Gastroesophageal sphincter (tissue), 4 donors: ENCODE measurements around the gene RNASEH2C. TPM values are rescaled to one million over a fixed set of nuclear protein-coding genes. Genes with fewer than 3 reads are reported as not detected.

ENCODE experiments used
- ATAC-seq: fragments of 150-250 bp; one replicate; pipeline ENCODE4 v1.9.1; 2016; ENCODE audit warnings: mild to moderate bottlenecking, moderate library complexity
- H3K27ac ChIP-seq, 4 donors: fragments of 200-600 bp; sonication (generic) in 3 of 4; 1 replicate in 3 of 4; 2 replicates in 1 of 4; pipeline ENCODE4 v1.5.1; 2016 to 2019
- H3K27me3 ChIP-seq: fragments of 200-600 bp; sonication (generic); one replicate; pipeline ENCODE4 v1.5.1; 2019
- H3K36me3 ChIP-seq, 2 donors: fragments of 200-600 bp; sonication (generic); one replicate each; pipeline ENCODE4 v1.5.1; 2019; ENCODE audit warnings: control low read depth in 1 of 2
- H3K4me1 ChIP-seq, 3 donors: fragments of 200-600 bp; sonication (generic); 1 replicate in 2 of 3; 2 replicates in 1 of 3; pipeline ENCODE4 v1.5.1; 2016 to 2019; ENCODE audit warnings: control low read depth in 2 of 3
- H3K4me3 ChIP-seq, 2 donors: fragments of 200-600 bp; sonication (generic); one replicate each; pipeline ENCODE4 v1.5.1; 2019; ENCODE audit warnings: mild to moderate bottlenecking in 1 of 2, moderate library complexity in 1 of 2
- H3K9me3 ChIP-seq, 3 donors: fragments of 200-600 bp; sonication (generic); one replicate each; pipeline ENCODE4 v1.5.1; 2017 to 2019; ENCODE audit warnings: control low read depth in 2 of 3
- EP300 ChIP-seq: sonication (generic); formaldehyde crosslinking; IDR thresholded peaks from one replicate; pipeline ENCODE4 v1.6.1; 2017; ENCODE audit warnings: antibody characterized with exemption, mild to moderate bottlenecking
- POLR2A ChIP-seq, 2 donors: fragments of 450-650 bp; IDR thresholded peaks; one replicate each; pipeline ENCODE4 v1.6.1; 2017; ENCODE audit warnings: antibody characterized with exemption in 2 of 2, mild to moderate bottlenecking in 2 of 2, moderate library complexity in 1 of 2
- POLR2AphosphoS5 ChIP-seq: sonication (generic); formaldehyde crosslinking; IDR thresholded peaks from one replicate; pipeline ENCODE4 v1.6.1; 2017; ENCODE audit warnings: antibody characterized with exemption
- WGBS, 2 donors: methylation state at CpG; one replicate each; pipeline ENCODE4 v1.1.5; 2018; ENCODE audit warnings: low coverage in 1 of 2; 5-methylcytosine and 5-hydroxymethylcytosine counted together
- total RNA-seq, 4 donors: library from RNA; depleted of rRNA; stranded (reverse); fragments of >200 nt; gene quantifications; one replicate each; pipeline ENCODE4 v1.1.0, GENCODE V29; 2016
- TF ChIP-seq, protein P1 (sequence below), 4 experiments: fragments of 200-600 bp in 2 of 4; fragments of 450-650 bp in 2 of 4; sonication (generic) in 1 of 4; IDR thresholded peaks; one replicate each; pipeline ENCODE4 v1.5.1; 2017 to 2019; ENCODE audit warnings: antibody characterized with exemption in 4 of 4, mild to moderate bottlenecking in 2 of 4, moderate library complexity in 2 of 4

Gene RNASEH2C
- total RNA-seq, 4 donors from 2014 or later: 69.0 to 196 (median 96.3) TPM

DNA sequence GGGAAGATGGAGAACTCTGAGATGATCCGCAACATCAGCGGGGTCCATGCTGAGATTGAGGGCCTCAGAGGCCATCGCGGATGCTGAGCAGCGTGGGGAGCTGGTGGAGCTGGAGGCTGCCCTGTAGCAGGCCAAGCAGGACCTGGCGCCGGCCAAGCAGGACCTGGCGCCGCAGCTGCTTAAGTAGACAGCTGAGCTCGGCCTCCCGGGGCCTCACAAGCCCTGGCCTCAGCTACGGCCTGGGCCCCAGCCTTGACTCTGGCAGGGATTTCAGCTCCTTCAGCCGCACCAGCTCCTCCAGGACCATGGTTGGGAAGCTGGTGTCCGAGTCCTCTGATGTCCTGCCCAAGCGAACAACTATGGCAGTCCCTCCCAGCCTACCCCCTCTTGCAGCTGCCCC is 7.3 kb upstream of the RNASEH2C start:
- WGBS, 2 donors: 100% methylated on average over 2 of the region's 15 CpGs; no CpG with 5 or more reads in 1 of the 2 donors
- H3K27ac ChIP-seq: no peak overlapping the region
- no peak for TF ChIP-seq EP300
- TF ChIP-seq, protein P1, sequence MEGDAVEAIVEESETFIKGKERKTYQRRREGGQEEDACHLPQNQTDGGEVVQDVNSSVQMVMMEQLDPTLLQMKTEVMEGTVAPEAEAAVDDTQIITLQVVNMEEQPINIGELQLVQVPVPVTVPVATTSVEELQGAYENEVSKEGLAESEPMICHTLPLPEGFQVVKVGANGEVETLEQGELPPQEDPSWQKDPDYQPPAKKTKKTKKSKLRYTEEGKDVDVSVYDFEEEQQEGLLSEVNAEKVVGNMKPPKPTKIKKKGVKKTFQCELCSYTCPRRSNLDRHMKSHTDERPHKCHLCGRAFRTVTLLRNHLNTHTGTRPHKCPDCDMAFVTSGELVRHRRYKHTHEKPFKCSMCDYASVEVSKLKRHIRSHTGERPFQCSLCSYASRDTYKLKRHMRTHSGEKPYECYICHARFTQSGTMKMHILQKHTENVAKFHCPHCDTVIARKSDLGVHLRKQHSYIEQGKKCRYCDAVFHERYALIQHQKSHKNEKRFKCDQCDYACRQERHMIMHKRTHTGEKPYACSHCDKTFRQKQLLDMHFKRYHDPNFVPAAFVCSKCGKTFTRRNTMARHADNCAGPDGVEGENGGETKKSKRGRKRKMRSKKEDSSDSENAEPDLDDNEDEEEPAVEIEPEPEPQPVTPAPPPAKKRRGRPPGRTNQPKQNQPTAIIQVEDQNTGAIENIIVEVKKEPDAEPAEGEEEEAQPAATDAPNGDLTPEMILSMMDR (IDR thresholded peaks at IDR 0.05): no peak
- TF ChIP-seq POLR2A (IDR thresholded peaks at IDR 0.05): no peak
- no peak for TF ChIP-seq POLR2AphosphoS5
- H3K4me1 ChIP-seq: no peaks in the 10 kb centered on the region
- H3K4me3 ChIP-seq: no peak overlapping the region
- H3K27me3 ChIP-seq: no peaks in the 10 kb centered on the region
- no peaks in the 10 kb centered on the region for H3K36me3 ChIP-seq
- peaks cover 0 to 11% (median 0%) of the 10 kb centered on the region in 3 donors for H3K9me3 ChIP-seq
- no peak for ATAC-seq

DNA sequence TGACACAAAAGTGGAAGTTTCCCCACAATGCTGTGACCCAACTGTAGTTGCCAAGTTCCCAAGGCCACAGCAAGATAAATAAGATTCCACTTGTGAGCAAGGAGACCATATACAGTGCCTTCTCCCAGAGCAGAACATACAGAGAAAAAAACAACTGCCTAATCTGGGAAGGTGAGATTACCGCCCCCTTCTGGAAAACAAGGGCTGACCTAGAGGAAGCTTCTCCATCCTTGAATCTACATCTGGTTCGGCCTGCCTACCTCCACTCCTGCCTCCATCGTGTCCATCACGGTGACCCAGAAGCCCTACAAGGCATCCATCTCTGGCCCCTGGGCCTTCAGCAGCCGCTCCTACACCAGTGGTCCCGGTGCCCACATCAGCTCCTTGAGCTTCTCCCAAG is 6.1 kb upstream of the RNASEH2C start:
- Histone ChIP-seq H3K36me3 (no peaks in the 10 kb centered on the region), H3K27ac (no peak overlapping the region), H3K9me3 (peaks cover 0 to 1% (median 0%) of the 10 kb centered on the region in 3 donors), H3K4me3 (no peak overlapping the region), H3K4me1 (no peaks in the 10 kb centered on the region), H3K27me3 (no peaks in the 10 kb centered on the region)
- 60 to 78% methylated on average over 1 of the region's 6 CpGs for WGBS, 2 donors
- ATAC-seq: no peak
- TF ChIP-seq, protein P1 (IDR thresholded peaks at IDR 0.05): no peak

DNA sequence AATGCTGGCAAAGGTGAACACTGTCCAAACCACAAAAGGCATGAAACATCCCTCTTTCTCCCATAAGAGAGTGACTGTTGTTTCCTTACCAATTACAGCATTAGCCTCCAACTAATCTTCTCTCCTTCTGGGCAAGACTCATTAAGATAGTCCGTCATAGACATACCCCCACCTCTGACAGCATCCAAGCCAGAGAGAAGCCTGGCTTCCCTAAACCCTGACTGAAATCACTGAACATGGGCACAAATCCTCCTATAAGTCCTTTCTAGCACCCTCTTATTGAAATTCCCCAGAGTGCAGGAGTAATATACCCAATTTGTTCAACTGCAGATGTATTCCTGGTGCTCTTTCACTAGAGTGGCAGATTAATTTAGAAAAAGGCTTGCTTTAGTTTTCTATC is 1.7 kb upstream of the RNASEH2C start:
- Histone ChIP-seq H3K4me1 (peaks cover 3 to 35% (median 11%) of the 10 kb centered on the region in 3 donors), H3K36me3 (peaks cover 0 to 24% of the 10 kb centered on the region in 2 donors), H3K27ac (no peak overlapping the region), H3K4me3 (no peak overlapping the region), H3K27me3 (no peaks in the 10 kb centered on the region), H3K9me3 (no peaks in the 10 kb centered on the region)
- ATAC-seq: no peak
- no peak for TF ChIP-seq POLR2A (IDR thresholded peaks at IDR 0.05)
- TF ChIP-seq, protein P1 (IDR thresholded peaks at IDR 0.05): no peak
- TF ChIP-seq POLR2AphosphoS5: no peak
- no peak for TF ChIP-seq EP300
- WGBS, 2 donors: 45% methylated on average over 1 of the region's 1 CpG; no CpG with 5 or more reads in 1 of the 2 donors

DNA sequence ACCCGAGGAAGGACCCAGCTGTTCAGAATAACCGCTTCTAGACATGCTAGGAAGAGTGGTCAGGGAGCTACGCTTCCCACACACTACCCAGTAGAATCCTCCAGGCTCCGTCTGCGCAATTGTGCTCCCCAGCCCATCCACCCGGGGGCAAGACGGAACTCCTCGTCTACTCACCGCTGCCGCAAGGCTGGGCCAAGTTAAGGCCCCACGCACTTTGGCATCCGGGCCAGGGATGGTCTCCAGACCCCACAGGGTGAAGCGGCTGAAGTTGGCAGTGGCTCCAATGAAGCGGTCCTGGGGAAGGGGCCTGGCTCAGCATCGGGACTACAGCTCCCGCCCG is 757 bp downstream of the RNASEH2C start:
- peak; percentile 4 for TF ChIP-seq POLR2AphosphoS5
- TF ChIP-seq EP300: no peak
- TF ChIP-seq, protein P1 (IDR thresholded peaks at IDR 0.05): no peak
- no peak for TF ChIP-seq POLR2A (IDR thresholded peaks at IDR 0.05)
- H3K4me3 ChIP-seq: peak overlapping the region; percentile 65 to 83
- ATAC-seq: peak; percentile 10
- peak overlapping the region; percentile 71 to 96 (median 93) for H3K27ac ChIP-seq
- H3K36me3 ChIP-seq: peaks cover 0 to 48% of the 10 kb centered on the region in 2 donors
- peaks cover 3 to 43% (median 11%) of the 10 kb centered on the region in 3 donors for H3K4me1 ChIP-seq
- WGBS, 2 donors: no CpG with 5 or more reads among the region's 17 CpGs
- H3K27me3 ChIP-seq: no peaks in the 10 kb centered on the region
- H3K9me3 ChIP-seq: no peaks in the 10 kb centered on the region

DNA sequence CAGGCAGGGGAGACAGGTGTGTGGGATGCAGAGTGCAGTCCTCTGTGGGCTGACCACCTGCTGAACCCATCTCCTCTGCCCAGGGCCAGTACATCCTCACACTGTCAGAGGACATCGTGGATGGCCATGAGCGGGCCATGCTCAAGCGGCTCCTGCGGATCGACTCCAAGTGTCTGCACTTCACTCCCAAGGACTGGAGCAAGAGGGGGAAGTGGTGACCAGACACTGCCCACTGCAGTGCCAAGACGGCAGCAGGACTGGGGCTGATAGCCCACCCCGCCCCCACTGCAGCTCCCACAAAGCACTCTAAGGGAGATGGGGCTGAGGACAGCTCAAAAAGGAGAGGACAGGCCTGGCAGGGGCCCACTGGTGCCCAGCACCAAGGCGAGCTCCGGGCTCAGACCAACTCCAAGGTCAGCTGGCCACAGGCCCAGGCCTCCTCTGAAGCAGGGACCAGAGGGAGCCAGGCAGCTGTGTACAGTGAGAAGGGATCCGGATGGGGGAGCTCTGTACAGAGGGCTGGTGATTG is 1.6 kb downstream of the RNASEH2C start:
- WGBS, 2 donors: 20 to 33% methylated on average over 1 to 3 of the region's 10 CpGs
- H3K27ac ChIP-seq: peak overlapping the region in 3 of 4 donors; percentile 93 to 96 (median 93)
- peaks cover 2 to 56% of the 10 kb centered on the region in 2 donors for H3K36me3 ChIP-seq
- TF ChIP-seq POLR2A (IDR thresholded peaks at IDR 0.05) (no peak), POLR2AphosphoS5 (no peak), EP300 (no peak)
- TF ChIP-seq, protein P1 (IDR thresholded peaks at IDR 0.05): no peak
- H3K4me3 ChIP-seq: peak overlapping the region in 1 of 2 donors; percentile 83
- no peaks in the 10 kb centered on the region for H3K9me3 ChIP-seq
- ATAC-seq: no peak
- peaks cover 3 to 44% (median 11%) of the 10 kb centered on the region in 3 donors for H3K4me1 ChIP-seq
- no peaks in the 10 kb centered on the region for H3K27me3 ChIP-seq
